ENCODE measurements around the gene BUD31. TPM values are rescaled to one million over a fixed set of nuclear protein-coding genes. Genes with fewer than 3 reads are reported as not detected.

BUD31 gene
- total and polyA plus RNA-seq, 2 of the 13 experiments (the other 11 are each of a cell fraction or from before 2014, with no cell fraction given) = 35.1 to 79.1 TPM

DNA sequence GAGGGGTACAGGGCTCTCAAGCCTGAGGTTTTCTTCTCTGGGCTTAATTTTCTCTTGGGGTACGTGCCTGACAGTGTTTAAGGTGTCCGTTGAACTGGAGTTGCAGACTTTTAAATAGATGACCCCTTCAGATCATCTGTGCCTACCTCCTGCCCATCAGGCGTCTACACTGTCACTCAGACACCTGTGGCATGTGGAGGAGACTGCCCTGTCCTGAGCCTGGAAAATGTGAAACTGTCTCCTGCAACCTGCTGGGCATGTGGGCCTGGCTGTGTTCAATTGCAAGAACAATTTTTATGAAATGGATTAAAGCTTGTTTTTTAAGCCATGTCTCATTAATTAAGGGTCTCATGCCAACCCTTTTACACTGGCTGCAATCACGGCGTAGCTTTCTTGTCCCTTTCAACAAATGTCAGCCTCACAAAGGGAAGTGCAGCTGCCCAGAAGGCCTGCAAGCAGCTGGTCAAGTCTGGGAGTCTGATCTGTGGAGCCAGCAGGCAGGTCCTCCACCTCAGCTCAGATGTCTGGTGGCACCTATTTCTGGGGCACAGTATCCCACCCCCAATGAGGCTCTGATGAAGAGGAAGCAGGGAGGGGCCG is 48.4 kb downstream of the BUD31 start (continued):
- TF ChIP-seq, protein P1, sequence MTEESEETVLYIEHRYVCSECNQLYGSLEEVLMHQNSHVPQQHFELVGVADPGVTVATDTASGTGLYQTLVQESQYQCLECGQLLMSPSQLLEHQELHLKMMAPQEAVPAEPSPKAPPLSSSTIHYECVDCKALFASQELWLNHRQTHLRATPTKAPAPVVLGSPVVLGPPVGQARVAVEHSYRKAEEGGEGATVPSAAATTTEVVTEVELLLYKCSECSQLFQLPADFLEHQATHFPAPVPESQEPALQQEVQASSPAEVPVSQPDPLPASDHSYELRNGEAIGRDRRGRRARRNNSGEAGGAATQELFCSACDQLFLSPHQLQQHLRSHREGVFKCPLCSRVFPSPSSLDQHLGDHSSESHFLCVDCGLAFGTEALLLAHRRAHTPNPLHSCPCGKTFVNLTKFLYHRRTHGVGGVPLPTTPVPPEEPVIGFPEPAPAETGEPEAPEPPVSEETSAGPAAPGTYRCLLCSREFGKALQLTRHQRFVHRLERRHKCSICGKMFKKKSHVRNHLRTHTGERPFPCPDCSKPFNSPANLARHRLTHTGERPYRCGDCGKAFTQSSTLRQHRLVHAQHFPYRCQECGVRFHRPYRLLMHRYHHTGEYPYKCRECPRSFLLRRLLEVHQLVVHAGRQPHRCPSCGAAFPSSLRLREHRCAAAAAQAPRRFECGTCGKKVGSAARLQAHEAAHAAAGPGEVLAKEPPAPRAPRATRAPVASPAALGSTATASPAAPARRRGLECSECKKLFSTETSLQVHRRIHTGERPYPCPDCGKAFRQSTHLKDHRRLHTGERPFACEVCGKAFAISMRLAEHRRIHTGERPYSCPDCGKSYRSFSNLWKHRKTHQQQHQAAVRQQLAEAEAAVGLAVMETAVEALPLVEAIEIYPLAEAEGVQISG (CRISPR knock-in tag; IDR thresholded peaks at IDR 0.05) = no peak
- no peak for TF ChIP-seq HOXD1 (CRISPR knock-in tag; IDR thresholded peaks at IDR 0.05)
- no peak for TF ChIP-seq SSRP1 (CRISPR knock-in tag; IDR thresholded peaks at IDR 0.05)
- no peak for TF ChIP-seq ZNF354B (CRISPR knock-in tag; IDR thresholded peaks at IDR 0.05)
- TF ChIP-seq, protein P2, sequence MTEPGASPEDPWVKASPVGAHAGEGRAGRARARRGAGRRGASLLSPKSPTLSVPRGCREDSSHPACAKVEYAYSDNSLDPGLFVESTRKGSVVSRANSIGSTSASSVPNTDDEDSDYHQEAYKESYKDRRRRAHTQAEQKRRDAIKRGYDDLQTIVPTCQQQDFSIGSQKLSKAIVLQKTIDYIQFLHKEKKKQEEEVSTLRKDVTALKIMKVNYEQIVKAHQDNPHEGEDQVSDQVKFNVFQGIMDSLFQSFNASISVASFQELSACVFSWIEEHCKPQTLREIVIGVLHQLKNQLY (CRISPR knock-in tag; IDR thresholded peaks at IDR 0.05) = no peak
- no peak for TF ChIP-seq MXI1 (IDR thresholded peaks at IDR 0.05; ENCODE audit: borderline replicate concordance, low read depth, low read length)
- no peak for TF ChIP-seq ZNF549 (CRISPR knock-in tag; IDR thresholded peaks at IDR 0.05)
- TF ChIP-seq GPN1 (CRISPR knock-in tag; IDR thresholded peaks at IDR 0.05; ENCODE audit: borderline replicate concordance) = no peak
- peak; percentile 16; the same call in 1 of the 2 replicates for TF ChIP-seq POLR2G (IDR thresholded peaks at IDR 0.05; ENCODE audit: low read depth, low read length)
- TF ChIP-seq ERF (CRISPR knock-in tag; IDR thresholded peaks at IDR 0.05) = no peak

Data from HepG2 (cell line).